ENCODE results near the gene DLG5.

DNA sequence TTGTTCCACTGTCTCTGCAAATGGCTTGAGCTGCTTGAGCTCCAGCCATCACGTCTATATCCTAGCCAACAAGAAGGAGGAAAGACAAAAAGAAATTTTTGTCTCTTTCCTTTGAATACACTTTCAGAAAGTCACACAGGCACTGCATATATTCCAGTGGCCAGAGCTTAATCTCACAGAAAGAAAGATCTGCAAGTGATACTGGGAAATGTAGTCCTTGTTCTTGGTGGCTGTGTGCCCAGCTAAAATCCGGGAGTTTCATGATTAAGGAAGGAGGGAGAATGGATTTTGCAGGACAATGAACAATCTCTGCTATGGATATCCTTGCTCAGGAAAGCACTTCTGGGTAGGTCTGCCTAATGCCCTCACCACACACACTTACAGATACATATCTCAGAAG is 19.5 kb upstream of the DLG5 start:
- TF ChIP-seq, protein P1, sequence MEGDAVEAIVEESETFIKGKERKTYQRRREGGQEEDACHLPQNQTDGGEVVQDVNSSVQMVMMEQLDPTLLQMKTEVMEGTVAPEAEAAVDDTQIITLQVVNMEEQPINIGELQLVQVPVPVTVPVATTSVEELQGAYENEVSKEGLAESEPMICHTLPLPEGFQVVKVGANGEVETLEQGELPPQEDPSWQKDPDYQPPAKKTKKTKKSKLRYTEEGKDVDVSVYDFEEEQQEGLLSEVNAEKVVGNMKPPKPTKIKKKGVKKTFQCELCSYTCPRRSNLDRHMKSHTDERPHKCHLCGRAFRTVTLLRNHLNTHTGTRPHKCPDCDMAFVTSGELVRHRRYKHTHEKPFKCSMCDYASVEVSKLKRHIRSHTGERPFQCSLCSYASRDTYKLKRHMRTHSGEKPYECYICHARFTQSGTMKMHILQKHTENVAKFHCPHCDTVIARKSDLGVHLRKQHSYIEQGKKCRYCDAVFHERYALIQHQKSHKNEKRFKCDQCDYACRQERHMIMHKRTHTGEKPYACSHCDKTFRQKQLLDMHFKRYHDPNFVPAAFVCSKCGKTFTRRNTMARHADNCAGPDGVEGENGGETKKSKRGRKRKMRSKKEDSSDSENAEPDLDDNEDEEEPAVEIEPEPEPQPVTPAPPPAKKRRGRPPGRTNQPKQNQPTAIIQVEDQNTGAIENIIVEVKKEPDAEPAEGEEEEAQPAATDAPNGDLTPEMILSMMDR (IDR thresholded peaks at IDR 0.05): no peak
- TF ChIP-seq POLR2A (IDR thresholded peaks at IDR 0.05): no peak

Data from prostate gland (tissue), 2 donors.